NCI-H774 (cell line): ENCODE results near the gene COL21A1.

Experiments used
- DNase-seq: peaks from one replicate; lab custom pipeline; 2025; lab: John Stamatoyannopoulos, UW

The COL21A1 gene

GRCh38 chr6:56245903-56246351, 1.5 kb downstream of the COL21A1 start:
- DNase-seq = no peak

- DNase-seq = no peak
Measured at GRCh38 chr6:56244528-56245253, 2.7 kb downstream of the COL21A1 start.

- DNase-seq = no peak
Measured at GRCh38 chr6:56244089-56244488, 3.3 kb downstream of the COL21A1 start.

GRCh38 chr6:56243518-56244070, 3.8 kb downstream of the COL21A1 start:
- no peak for DNase-seq

- no peak for DNase-seq
Measured at GRCh38 chr6:56242346-56242745, 5.0 kb downstream of the COL21A1 start.

GRCh38 chr6:56241124-56241802, 6.1 kb downstream of the COL21A1 start:
- no peak for DNase-seq

GRCh38 chr6:56238352-56238751, 9.0 kb downstream of the COL21A1 start:
- DNase-seq = no peak

GRCh38 chr6:56235245-56235644, 12.1 kb downstream of the COL21A1 start:
- DNase-seq = no peak

- DNase-seq = no peak
Measured at GRCh38 chr6:56232436-56232835, 14.9 kb downstream of the COL21A1 start.

- no peak for DNase-seq
Measured at GRCh38 chr6:56231827-56232226, 15.6 kb downstream of the COL21A1 start.

- no peak for DNase-seq
Measured at GRCh38 chr6:56230976-56231566, 16.3 kb downstream of the COL21A1 start.

- no peak for DNase-seq
Measured at GRCh38 chr6:56227071-56227879, 20.1 kb downstream of the COL21A1 start.

GRCh38 chr6:56223995-56224394, 23.4 kb downstream of the COL21A1 start:
- DNase-seq = no peak

GRCh38 chr6:56222499-56222898, 24.9 kb downstream of the COL21A1 start:
- no peak for DNase-seq

- no peak for DNase-seq
Measured at GRCh38 chr6:56220078-56220477, 27.3 kb downstream of the COL21A1 start.

- DNase-seq = no peak
Measured at GRCh38 chr6:56214703-56215101, 32.7 kb downstream of the COL21A1 start.

GRCh38 chr6:56214041-56214702, 33.2 kb downstream of the COL21A1 start:
- no peak for DNase-seq

- DNase-seq = no peak
Measured at GRCh38 chr6:56211724-56212123, 35.7 kb downstream of the COL21A1 start.

- DNase-seq = no peak
Measured at GRCh38 chr6:56204134-56204533, 43.2 kb downstream of the COL21A1 start.

- DNase-seq = no peak
Measured at GRCh38 chr6:56199956-56200355, 47.4 kb downstream of the COL21A1 start.

- no peak for DNase-seq
Measured at GRCh38 chr6:56193846-56194245, 53.5 kb downstream of the COL21A1 start.
